Measurements from ENCODE around the gene PRPSAP1.

PRPSAP1 gene

DNA sequence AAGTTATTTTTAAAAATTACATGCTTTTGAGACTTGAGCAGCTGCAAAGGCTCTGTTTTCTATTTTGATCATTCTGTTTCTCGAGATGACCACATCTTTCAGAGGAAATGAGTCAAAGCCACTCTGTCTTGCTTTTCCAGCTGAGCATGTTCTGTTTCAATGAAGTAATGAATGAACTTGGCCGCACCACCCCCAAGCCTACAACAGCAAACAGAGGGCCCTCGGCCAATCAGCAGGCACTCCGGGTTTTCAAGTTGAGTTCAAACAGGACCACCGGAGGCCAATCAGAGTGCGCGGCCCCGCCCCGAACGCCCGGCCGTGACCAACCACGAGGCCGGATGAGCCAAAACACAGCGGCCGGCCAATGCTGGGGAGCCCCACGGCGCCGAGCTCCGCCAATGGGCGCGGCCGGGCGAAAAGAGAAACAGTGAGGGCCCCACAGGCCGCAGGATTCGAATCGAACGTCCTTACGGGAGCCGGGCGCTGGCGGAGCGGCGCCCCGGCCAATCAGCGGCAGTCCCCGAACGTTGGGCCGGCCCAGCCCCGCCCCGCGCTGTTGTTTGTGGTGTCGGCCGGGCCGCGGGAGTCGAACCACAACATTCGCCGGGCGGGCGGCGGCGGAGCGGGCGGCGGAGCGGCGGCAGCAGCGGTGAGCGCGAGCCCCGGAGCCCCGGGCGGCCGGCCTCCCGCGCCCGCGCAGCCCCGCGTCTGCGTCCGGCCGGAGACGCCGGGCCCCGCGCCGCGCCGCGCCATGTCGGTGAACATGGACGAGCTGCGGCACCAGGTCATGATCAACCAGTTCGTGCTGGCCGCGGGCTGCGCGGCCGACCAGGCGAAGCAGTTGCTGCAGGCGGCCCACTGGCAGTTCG lies 88.7 kb downstream of the PRPSAP1 start, which contains the start of gene UBALD2:
TSS of gene UBALD2 (plus strand) at position 594 of the 869 bp plus-strand sequence. CDS start at position 752, 158 bp downstream.
- peak; percentile 96 for DNase-seq (ENCODE audit: low read depth)

DNA sequence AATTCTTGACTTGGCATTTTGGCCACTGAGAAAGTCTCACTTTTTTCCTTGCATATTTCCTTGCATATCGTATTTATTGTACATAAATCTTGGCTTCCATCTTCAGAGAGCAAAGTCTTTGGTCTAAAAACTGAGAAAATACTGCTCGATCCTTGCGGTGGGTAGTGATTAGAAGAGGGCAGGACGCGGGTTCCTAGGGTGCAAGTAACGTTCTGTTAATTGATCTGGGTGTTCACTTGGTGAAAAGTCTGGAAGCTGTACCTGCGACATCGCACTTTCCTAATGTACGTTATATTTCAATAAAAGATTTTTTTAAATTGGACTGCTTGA lies 89.3 kb downstream of the PRPSAP1 start:
- DNase-seq (ENCODE audit: low read depth) = no peak

DNA sequence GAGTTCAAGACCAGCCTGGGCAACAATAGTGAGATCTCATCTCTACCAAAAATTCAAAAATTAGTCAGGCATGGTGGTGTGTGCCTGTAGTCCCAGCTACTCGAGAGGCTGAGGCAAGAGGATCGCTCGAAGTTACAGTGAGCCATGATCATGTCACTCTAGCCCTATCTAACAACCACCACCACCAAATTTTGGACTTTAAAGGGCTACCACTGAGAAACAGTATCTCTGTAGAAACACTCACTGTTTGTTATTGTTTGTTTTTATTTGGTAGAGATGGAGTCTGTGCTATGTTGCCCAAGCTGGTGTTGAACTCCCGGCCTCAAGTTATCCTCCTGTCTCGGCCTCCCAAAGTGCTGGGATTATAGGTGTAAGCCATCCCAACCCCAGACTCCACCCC lies 89.8 kb downstream of the PRPSAP1 start:
- DNase-seq (ENCODE audit: low read depth) = no peak

DNA sequence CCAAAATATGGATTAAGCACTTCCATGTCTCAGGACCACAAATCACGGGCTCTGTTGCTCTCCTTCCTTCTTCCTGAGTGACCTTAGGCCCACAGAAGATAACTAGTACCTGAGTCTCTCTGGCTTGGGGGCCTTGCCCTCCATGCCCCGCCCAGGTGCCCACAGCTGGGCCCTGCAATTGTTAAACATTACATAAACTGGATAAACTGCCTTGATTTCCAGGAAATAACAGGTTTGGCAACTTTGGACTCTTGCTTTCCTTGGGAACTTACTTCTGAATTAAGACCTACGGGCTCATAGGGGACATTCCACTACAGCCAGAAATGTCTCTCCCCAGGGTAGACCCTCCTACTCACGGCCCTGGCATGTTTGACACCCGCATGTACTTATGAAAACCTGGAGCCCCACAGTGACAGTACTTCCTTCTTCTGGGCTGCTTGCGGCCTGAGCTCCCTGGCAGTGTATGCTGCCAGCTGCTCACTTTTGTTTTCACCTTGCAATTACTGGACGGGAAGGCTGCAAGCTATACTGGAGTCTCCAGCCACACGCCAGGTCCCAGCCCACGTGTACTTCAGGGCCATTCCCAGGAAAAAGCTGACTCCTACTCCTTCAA lies 90.9 kb downstream of the PRPSAP1 start:
- DNase-seq (ENCODE audit: low read depth) = no peak

DNA sequence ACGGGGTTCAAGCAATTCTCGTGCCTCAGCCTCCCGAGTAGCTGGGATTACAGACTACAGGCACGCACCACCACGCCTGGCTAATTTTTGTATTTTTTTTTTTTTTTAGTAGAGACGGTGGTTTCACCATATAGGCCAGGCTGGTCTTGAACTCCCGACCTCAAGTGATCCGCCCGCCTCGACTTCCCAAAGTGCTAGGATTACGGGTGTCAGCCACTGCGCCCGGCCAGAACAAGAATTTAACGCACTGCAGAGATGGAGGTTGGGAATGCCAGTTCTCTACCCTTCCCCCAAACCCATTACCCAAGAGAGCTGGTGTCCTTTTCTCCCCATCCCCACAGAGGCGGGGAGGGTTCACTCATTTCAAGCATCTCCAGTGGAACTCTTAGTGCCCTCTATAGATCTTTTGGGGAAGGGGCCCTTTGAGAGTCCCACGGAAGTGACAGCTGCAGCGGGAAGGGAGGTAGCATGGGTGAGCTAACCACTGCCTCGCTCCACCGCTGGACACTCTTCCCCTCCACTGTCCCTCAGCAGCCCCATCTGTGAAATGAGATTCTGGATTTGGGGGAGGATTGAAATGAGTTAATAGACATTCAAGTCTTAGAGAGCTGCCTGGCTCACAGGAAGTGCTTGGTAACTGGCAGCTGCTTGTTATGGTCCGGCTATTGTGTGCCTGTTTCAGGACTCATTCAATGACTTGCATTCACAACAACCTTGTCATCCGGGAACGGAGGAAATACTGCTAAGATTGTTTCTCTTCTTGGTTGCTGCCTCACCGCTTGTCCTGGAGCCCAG lies 92.1 kb downstream of the PRPSAP1 start:
- DNase-seq (ENCODE audit: low read depth) = no peak

DNA sequence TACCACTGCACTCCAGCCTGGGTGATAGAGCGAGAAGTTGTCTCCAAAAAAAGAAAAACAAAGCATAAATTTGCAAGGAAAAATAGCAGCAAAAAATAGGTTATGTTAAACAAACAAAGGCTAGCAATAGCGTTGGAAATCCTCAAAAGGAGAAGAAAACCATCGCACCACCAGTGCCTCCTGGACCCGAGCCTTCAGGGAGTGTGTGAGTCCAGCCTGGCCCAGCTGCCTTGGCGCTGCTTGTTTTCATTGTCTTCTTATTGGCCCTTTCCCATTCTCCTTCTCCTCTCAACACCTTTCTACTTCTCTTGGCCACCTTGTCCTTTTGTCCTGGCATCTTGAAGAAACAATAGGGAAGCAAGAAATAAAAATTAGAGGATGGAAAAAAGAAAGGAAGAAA lies 93.0 kb downstream of the PRPSAP1 start:
- DNase-seq (ENCODE audit: low read depth) = no peak

DNA sequence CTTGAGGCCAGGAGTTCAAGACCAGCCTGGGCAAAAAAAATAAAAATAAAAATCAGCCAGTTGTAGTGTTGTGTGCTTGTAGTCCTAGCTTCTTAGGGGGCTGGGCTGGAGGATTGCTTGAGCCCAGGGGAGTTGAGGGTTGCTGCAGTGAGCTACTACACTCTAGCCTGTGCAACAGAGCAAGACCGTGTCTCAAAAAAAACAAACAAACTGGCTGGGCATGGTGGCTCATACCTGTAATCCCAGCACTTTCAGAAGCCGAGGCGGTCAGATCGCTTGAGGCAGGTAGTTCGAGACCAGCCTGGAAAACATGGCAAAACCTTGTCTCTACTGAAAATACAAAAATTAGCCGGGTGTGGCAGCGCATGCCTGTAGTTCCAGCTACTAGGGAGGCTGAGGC lies 93.5 kb downstream of the PRPSAP1 start:
- no peak for DNase-seq (ENCODE audit: low read depth)

All from stimulated activated CD8-positive, alpha-beta memory T cell treated with anti-CD3 and anti-CD28 coated beads, Interleukin-7, amount 100 ng/mL, for 24 hours (primary cell).